GM10847 (cell line): ENCODE results near the gene AKR1C8.

ENCODE experiments used
- POLR2A ChIP-seq: IDR thresholded peaks from 2 replicates; pipeline ENCODE4 v1.6.1; 2011; ENCODE audit not compliant: insufficient read length; ENCODE audit errors: extremely low read depth

Gene AKR1C8

DNA sequence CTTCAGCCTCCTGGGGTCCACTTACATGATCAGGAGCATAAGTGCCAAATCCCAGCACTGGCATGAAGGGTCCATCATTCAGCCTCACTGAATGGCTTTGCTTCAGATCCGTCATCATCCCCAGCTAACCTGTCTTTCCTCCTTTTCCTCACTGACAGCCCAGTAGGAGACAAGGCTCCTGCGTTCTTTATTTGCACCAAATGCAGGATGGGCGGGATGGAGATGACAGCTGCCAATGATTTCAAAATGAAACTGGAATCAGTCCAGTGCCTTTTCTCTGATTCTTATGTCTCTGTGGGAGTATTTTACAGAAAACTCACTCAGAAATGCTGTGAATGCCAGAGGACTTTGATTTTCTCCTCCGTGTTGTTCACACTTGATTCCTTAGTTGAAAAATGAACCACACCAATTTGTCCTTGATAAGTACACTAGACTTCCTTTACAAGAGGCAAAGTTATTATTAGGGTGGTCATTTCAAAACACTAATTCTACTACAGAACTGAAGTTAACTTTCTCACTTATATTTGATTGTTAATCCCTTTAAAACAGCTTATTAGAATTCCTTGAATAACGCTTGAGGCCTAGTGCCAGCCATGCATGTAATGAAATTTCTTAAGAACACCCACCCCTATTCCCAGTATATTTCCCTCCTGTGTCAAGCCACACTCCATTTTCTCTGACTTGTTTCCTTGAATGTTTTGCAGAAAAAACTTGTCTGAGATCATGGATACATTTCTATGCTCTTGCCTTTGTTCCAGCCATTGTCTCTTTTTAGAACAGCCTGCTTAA is at the start of gene AKR1C8:
AKR1C8 (minus strand) TSS at position 164 of the 789 bp plus-strand sequence; CDS start at position 118, 46 bp downstream.
- TF ChIP-seq POLR2A: no peak

DNA sequence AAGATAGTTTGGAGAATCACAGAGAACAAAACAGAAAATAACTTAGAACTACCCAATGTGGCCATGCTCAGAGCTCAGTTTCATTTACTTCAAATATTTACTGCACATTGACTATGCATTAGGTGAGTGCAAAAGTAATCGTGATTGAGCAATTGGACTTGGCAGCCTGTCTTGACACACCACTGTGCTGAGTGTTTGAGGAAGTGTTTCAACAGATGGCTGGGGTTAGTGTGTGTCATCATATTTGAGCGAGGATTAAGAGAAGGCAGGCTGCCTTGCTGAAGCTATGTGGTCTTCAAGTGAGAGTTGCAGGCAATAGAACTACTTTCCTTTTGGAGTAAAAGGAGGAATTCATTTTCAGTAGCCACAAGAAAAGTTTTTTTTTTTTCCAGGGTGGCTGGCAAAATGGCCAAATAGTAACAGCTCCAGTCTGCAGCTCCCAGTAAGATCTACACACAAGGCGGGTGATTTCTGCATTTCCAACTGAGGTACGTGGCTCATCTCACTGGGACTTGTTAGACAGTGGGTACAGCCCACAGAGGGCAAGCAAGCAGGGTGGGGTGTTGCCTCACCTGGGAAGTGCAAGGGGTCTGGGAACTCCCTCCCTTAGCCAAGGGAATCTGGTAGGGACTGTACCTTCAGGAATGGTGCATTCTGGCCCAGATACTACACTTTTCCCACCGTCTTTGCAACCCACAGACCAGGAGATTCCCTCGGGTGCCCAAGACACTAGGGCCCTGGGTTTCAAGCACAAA is 49.3 kb upstream of the AKR1C8 start:
- TF ChIP-seq POLR2A: no peak

DNA sequence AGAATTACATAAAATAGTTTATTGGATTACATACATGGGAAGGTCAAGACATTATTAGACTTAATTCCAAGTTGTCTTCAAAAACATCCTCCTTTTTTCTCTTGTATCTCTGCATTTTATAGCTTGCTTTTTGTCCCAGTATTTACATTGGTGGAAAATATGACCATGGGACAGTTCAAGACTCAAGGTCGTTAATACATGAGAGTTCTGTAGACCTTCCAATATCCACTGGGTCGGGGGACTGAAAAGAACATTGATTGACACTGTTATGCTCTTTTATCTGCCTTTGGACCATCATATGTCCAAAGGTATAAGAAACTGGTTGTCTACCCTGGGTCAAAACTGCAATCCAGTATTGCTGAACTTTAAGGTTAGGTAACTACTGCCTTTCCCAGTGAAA is 48.4 kb upstream of the AKR1C8 start:
- TF ChIP-seq POLR2A: no peak

DNA sequence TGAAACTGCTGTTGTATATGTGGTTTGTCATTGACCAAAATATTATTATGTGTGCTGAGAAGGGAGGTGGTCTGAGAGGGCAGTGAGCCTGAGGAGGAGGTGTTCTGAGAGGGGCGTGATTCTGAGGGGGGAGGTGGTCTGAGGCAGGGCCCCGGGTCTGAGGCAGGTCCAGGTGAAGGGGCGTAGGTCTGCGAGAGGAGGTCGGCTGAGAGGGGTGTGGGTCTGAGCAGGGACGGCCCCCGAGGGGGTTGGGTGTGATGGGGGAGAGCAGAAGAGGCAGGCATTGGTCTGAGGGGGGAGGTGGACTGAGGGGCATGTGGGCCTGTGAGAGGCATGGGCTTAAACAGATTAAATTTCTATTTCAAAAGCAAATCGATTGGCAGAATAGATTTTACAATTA is 44.1 kb upstream of the AKR1C8 start:
- TF ChIP-seq POLR2A: no peak

DNA sequence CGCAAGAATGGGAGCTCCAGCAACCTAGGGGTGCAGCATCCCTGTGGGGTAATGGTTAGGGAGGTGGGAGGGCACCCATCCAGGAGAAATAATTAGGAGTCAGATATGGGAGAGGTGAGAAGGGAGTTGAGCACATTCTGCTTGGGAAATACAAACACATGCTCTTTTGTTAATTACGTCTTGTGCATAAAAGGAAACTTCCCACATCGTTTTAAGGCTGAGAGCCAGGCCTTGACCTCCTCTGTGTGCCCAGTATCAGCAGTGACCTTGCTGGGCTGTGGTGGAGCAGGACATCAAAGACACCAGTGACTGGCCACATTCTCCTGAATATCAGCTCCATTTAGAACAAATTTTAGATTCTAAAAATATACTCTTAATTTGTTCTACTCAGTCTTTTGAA is 34.3 kb upstream of the AKR1C8 start:
- TF ChIP-seq POLR2A: no peak

DNA sequence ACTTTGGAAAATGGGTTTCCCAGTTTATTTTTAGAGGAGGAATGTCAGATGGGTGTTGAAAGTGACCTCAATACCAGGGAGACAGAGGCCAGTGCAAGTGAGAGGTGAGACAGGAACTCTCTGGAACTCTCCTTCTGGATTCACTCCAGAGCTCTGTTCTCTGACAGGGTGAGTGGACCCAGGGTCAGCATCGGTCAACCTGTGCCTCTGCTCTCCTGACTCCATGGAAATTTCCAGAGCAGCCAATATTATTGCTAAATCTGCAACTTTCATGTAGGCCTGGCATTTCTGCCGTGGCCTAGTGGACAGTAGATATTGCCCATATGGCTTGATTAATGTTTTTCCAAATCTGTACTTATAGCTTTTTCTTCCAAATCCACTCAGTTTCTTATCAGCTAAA is 31.9 kb upstream of the AKR1C8 start:
- TF ChIP-seq POLR2A: no peak

DNA sequence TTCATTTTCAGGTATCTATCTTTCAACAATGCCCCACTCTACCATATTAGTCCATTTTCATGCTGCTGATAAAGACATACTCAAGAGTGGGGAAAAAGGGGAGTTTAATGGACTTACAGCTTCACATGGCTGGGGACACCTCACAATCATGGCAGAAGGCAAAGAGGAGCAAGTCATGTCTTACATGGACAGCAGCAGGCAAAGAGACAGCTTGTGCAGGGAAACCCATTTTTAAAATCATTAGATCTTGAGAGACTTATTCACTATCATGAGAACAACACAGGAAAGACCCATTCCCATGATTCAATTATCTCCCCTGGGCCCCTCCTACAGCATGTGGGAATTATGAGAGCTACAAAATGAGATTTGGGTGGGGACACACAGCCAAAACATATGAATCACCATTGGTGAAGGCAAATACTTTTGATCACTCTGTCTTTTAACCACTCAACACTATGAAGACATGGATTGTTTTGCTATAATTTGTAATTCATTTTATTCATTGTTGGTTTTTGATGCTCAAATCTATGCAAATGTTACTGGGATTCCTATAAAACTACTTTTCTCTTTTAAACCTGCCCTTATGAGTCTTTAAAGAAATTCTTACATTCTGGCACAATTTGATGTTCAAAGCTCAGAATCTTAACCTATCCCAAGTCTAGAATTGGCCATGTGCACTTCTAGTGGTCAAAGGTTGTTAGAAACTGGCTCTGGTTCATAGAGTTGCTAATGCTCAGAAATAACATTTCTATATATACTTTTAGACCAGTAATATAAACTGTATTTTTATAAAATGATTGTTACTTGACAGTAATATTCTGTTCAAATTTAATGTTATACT is 27.0 kb upstream of the AKR1C8 start:
- no peak for TF ChIP-seq POLR2A

DNA sequence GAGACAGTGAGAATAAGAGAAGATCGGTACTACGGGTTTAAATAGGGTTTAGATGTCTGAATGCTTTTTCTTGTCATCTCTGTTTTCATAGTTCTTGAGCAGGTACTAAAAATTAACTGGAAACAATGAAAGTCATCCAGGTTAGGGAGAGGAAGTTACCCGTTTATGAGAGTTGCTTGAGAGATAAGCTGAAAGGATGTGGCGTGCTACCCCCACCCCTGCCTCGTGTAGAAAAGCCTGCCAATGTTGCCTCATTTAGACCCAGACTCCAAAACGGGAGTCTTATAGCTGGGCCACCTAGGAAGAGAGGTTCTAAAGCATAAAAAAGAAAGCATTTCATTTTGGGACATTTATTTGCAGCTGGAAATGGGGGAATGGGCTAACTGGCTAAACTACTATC is 21.8 kb upstream of the AKR1C8 start:
- TF ChIP-seq POLR2A: no peak

DNA sequence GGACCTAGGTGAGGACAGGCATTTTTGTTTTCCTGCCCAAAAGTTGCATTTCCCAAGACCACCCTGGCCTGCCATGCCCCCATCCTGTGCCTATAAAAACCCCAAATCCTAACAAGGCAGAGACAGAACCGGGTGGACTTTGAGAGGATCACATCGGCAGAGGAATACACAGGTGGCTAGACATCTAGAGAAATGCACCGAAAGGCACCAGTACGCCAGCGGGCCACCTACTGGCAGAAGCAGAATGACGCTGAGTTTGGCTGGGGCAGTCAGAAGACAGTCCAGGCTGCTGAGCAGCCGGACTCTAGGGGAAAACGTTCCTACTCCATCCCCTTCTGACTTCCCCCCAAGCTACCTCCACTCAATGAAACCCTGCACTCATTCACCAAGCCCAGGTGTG is 14.4 kb upstream of the AKR1C8 start:
- TF ChIP-seq POLR2A: no peak

DNA sequence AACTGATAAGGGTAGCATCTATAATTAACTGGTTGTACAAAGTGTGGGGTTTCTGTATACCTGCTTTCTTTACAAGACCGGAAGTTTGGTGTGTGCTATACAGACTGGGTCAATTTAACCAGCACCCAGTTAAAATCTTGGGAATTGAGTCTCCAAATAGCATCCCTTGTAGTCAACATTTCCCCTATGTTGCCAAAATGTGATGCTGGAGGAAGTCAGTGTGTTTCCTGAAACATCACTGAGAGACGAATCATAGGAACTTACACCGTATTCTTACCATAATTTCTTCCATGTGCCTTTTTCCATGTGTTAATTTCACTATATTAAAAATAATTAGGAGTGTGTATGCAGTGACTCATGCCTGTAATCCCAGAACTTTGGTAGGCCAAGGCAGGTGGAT is 13.4 kb upstream of the AKR1C8 start:
- no peak for TF ChIP-seq POLR2A

DNA sequence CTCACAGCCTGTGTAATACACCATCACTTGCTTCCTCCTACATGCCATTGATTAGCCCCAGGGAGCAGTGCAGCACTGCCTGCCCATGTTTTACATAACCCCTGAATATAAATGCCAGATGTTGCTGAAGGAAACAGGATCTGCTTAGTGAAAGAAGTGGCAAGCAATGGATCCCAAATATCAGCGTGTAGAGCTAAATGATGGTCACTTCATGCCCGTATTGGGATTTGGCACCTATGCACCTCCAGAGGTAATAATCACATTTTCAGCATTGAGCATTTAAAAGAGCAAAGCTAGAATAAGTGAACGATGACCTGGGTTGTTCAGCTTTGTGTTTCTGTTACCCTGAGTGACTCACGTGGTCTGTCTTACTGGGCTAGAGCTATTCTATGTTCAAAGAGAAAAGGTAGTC is 11.8 kb upstream of the AKR1C8 start, which contains the start of gene AKR1C4:
AKR1C4 (plus strand) TSS at position 136 of the 412 bp plus-strand sequence; CDS start at position 167, 31 bp downstream.
- TF ChIP-seq POLR2A: no peak

DNA sequence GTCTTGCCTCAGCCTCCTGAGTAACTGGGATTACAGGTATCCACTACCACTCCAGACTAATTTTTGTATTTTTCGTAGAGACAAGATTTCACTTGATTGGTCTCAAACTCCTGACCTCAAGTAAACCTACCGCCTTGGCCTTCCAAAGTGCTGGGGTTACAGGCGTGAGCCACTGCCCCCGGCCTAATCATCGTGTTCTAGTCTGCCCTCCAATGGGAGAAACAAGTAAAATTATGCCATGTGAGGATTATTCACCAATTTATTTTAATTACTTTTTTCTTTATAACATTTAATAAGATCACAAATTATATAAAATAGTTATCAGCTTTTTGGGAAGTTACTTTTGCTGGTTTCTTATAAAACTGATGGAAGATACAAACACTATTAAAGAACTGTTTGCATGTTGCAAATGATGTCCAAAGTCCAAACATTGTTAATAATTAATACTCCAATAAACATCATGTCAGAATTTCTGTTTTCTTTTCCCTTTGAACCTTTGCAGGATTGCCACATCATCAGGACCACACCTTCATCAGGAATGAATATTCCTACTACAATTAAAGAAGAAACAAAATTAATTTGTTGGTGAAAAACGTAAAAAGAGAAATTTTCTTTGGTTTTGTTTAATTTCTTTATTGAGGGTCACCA is 10.9 kb upstream of the AKR1C8 start:
- no peak for TF ChIP-seq POLR2A

DNA sequence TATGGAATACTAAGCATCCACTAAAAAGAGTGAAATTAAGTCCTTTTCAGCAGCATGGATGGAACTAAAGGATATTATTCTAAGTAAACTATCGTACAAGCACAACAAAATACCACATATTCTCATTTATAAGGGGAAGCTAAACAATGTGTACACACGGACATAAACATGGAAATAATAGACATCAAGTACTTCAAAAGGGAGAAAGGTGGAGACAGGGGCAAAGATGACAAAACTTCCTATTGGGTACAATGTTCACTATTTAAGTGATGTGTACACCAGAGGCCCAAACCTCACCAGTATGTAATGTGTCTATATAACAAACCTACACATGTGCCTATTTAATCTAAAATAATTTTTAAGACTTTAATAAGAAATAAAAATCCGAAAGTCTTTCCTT is 9.5 kb upstream of the AKR1C8 start:
- TF ChIP-seq POLR2A: no peak

DNA sequence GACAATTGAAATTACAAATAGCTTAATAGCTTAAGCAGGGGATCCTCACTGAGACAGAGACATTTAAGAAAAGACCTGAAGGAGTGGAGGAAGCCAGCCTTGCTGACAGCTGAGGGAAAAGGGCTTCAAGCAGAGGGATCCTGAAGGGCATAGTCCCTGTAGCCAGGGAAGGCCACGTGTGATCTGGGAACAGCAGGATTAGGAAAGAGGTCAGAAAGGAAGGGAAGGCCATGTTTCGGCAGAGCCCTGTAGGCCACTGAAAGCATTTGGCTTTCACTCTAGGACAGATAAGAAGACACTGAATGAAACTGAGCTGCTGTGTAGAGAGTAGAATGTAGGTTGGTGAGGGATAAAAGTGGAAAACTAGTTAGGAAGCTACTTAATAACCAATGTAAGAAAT is 3.4 kb upstream of the AKR1C8 start:
- no peak for TF ChIP-seq POLR2A

DNA sequence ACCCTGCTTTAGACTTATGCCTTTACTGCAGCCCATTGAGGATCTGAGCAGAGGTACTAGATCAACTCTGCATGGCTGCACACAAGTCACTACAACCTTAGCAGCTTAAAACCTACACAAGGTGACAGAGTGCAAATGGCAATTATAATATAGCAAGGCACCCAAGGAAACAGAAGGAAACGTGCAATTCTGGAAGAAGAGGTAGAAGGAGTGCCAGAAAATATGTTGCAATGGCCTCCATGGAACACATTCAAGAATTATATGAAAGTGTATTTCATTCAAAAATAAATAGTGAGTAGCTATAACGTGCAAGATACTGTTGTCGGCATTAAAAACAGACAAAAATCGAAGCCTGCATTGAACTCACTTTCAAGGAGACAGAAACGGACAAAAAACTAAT is 2.9 kb upstream of the AKR1C8 start:
- TF ChIP-seq POLR2A: no peak
